ENCODE results near the gene NAPA.
A peak's percentile ranks its signal among the peaks of the same experiment; 100 is the strongest.
"Not testable (repeated sequence)": the region's sequence is repeated elsewhere in the genome, so short reads cannot be mapped to it uniquely, and the experiment has no call there.

The NAPA gene

GRCh38 chr19:47499371-47499770, 15.5 kb downstream of the NAPA start:
- DNase-seq, result no peak

GRCh38 chr19:47498561-47498960, 16.3 kb downstream of the NAPA start:
- no peak for DNase-seq

GRCh38 chr19:47497821-47498520, 16.9 kb downstream of the NAPA start:
- DNase-seq, result no peak

GRCh38 chr19:47497050-47497766, 17.7 kb downstream of the NAPA start:
- DNase-seq, result no peak

- DNase-seq, result no peak
These were observed 19.1 kb downstream of the NAPA start for GRCh38 chr19:47495478-47496372.

GRCh38 chr19:47494729-47495128, 20.1 kb downstream of the NAPA start:
- no peak for DNase-seq

- DNase-seq, result no peak
These were observed 20.7 kb downstream of the NAPA start for GRCh38 chr19:47494211-47494547.

- DNase-seq, result no peak
These were observed 21.3 kb downstream of the NAPA start for GRCh38 chr19:47493378-47494210.

- DNase-seq, result no peak
These were observed 22.1 kb downstream of the NAPA start for GRCh38 chr19:47492571-47493377.

- no peak for DNase-seq
These were observed 22.7 kb downstream of the NAPA start for GRCh38 chr19:47492137-47492533.

- no peak for DNase-seq
These were observed 23.3 kb downstream of the NAPA start for GRCh38 chr19:47491358-47492136.

GRCh38 chr19:47490847-47491246, 24.0 kb downstream of the NAPA start:
- no peak for DNase-seq

GRCh38 chr19:47490031-47490430, 24.8 kb downstream of the NAPA start:
- DNase-seq, result no peak

GRCh38 chr19:47489072-47489914, 25.6 kb downstream of the NAPA start:
- DNase-seq, result no peak

- DNase-seq, result no peak
These were observed 27.0 kb downstream of the NAPA start for GRCh38 chr19:47487551-47488515.

GRCh38 chr19:47486900-47487299, 28.0 kb downstream of the NAPA start:
- peak in 1 of 2 donors; percentile 13 for DNase-seq

- not testable (repeated sequence) for DNase-seq
These were observed 28.6 kb downstream of the NAPA start for GRCh38 chr19:47486220-47486619.

- DNase-seq, result no peak
These were observed 29.7 kb downstream of the NAPA start for GRCh38 chr19:47485210-47485609.

All from bone marrow (tissue), 2 donors.